ENCODE results near the gene PHACTR2. TPM values are rescaled to one million over a fixed set of nuclear protein-coding genes. Genes with fewer than 3 reads are reported as not detected.
A peak's percentile ranks its signal among the peaks of the same experiment; 100 is the strongest.

PHACTR2 gene
- total RNA-seq, 4 donors from 2014 or later, result 76.2 to 110 (median 98.2) TPM

- Histone ChIP-seq H3K9me3 (no peaks in the 10 kb centered on the region), H3K27me3 (no peaks in the 10 kb centered on the region), H3K4me1 (peaks cover 0 to 69% (median 24%) of the 10 kb centered on the region in 4 donors), H3K36me3 (no peaks in the 10 kb centered on the region), H3K27ac (peak overlapping the region in 2 of 4 donors; percentile 26 to 64), H3K4me3 (no peak overlapping the region)
- DNase-seq (ENCODE audit: low spot score in 2 of 2), result no peak
- 63 to 67% methylated on average over 3 of the region's 3 CpGs for WGBS, 2 donors
- TF ChIP-seq POLR2A (IDR thresholded peaks at IDR 0.05) (no peak), EP300 (IDR thresholded peaks at IDR 0.05) (no peak)
- TF ChIP-seq, protein P1, sequence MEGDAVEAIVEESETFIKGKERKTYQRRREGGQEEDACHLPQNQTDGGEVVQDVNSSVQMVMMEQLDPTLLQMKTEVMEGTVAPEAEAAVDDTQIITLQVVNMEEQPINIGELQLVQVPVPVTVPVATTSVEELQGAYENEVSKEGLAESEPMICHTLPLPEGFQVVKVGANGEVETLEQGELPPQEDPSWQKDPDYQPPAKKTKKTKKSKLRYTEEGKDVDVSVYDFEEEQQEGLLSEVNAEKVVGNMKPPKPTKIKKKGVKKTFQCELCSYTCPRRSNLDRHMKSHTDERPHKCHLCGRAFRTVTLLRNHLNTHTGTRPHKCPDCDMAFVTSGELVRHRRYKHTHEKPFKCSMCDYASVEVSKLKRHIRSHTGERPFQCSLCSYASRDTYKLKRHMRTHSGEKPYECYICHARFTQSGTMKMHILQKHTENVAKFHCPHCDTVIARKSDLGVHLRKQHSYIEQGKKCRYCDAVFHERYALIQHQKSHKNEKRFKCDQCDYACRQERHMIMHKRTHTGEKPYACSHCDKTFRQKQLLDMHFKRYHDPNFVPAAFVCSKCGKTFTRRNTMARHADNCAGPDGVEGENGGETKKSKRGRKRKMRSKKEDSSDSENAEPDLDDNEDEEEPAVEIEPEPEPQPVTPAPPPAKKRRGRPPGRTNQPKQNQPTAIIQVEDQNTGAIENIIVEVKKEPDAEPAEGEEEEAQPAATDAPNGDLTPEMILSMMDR (IDR thresholded peaks at IDR 0.05), result no peak
These were observed 21.7 kb downstream of the PHACTR2 start for GRCh38 chr6:143699430-143699825.

DNA sequence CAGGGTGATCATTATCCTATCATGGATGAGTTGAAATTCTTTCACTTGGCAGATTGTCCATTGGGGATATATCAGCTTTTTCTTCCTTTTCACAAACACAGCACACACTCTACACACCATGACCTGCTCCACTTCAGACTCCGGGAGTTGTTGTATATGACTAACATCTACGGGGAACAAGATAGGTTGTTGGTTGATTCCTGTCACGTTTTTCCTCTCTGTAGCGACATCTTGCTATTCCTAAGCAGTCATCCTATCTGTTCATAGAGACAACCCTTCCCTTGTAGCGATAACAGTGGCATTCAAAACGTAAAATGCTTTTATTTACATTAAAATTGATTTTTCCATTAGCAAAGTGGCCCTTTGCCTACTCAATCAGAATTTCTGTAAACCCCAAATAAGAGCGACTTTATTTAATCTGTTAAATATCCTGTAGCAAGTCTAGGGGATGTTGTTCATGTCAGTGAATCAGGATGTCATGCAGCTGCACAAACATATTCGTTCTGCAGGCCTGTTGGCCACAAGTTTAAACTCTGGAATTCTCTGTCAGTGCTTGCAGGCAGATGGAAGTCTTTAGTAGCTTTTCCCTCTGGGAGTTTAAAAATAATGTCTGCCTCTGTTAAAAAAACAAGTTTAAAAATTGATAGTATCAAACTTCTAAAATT is 23.1 kb downstream of the PHACTR2 start:
- TF ChIP-seq, protein P1 (IDR thresholded peaks at IDR 0.05), result no peak
- TF ChIP-seq POLR2A (IDR thresholded peaks at IDR 0.05), result no peak
- TF ChIP-seq EP300 (IDR thresholded peaks at IDR 0.05), result no peak
- H3K4me1 ChIP-seq, result peaks cover 0 to 57% (median 17%) of the 10 kb centered on the region in 4 donors
- H3K27me3 ChIP-seq, result no peaks in the 10 kb centered on the region
- DNase-seq (ENCODE audit: low spot score in 2 of 2), result no peak
- H3K36me3 ChIP-seq, result no peaks in the 10 kb centered on the region
- WGBS, 2 donors, result 38 to 49% methylated on average over 8 of the region's 8 CpGs
- H3K9me3 ChIP-seq, result no peaks in the 10 kb centered on the region
- peak overlapping the region in 2 of 4 donors; percentile 44 to 64 for H3K27ac ChIP-seq
- H3K4me3 ChIP-seq, result no peak overlapping the region

GRCh38 chr6:143701349-143702234 is 23.8 kb downstream of the PHACTR2 start:
- H3K9me3 ChIP-seq, result no peaks in the 10 kb centered on the region
- no peaks in the 10 kb centered on the region for H3K27me3 ChIP-seq
- no peaks in the 10 kb centered on the region for H3K36me3 ChIP-seq
- H3K27ac ChIP-seq, result peak overlapping the region in 3 of 4 donors; percentile 3 to 64 (median 44)
- H3K4me3 ChIP-seq, result no peak overlapping the region
- WGBS, 2 donors, result 66 to 67% methylated on average over 6 of the region's 6 CpGs
- TF ChIP-seq EP300 (IDR thresholded peaks at IDR 0.05), result peak in 1 of 2 donors; percentile 54
- no peak for TF ChIP-seq POLR2A (IDR thresholded peaks at IDR 0.05)
- no peak for DNase-seq (ENCODE audit: low spot score in 2 of 2)
- H3K4me1 ChIP-seq, result peaks cover 0 to 50% (median 14%) of the 10 kb centered on the region in 4 donors

- no peak overlapping the region for H3K4me3 ChIP-seq
- peaks cover 0 to 24% (median 5%) of the 10 kb centered on the region in 4 donors for H3K4me1 ChIP-seq
- TF ChIP-seq, protein P1 (IDR thresholded peaks at IDR 0.05), result no peak
- TF ChIP-seq POLR2A (IDR thresholded peaks at IDR 0.05), result no peak
- no peak for TF ChIP-seq EP300 (IDR thresholded peaks at IDR 0.05)
- 97 to 100% methylated on average over 3 of the region's 3 CpGs for WGBS, 2 donors
- no peaks in the 10 kb centered on the region for H3K36me3 ChIP-seq
- H3K9me3 ChIP-seq, result peaks cover 0 to 6% (median 0%) of the 10 kb centered on the region in 4 donors
- no peak for DNase-seq (ENCODE audit: low spot score in 2 of 2)
- H3K27me3 ChIP-seq, result no peaks in the 10 kb centered on the region
- no peak overlapping the region for H3K27ac ChIP-seq
These were observed 27.8 kb downstream of the PHACTR2 start for GRCh38 chr6:143705569-143705968.

DNA sequence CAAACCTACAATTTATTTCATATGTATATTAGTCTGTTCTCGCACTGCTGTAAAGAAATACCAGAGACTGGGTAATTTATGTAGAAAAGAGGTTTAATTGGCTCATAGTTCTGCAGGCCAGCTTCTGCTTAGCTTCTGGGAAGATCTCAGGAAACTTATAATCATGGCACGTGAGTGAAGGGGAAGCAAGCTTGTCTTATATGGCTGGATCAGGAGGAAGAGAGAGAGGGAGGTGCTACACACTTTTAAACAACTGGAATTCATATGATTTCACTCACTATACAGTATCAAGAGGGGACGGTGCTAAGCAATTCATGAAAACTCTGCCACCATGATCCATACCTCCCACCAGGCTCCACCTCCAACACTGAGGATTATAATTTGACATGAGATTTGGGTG is 29.9 kb downstream of the PHACTR2 start:
- Histone ChIP-seq H3K27me3 (no peaks in the 10 kb centered on the region), H3K27ac (no peak overlapping the region), H3K9me3 (peaks cover 0 to 6% (median 0%) of the 10 kb centered on the region in 4 donors), H3K36me3 (no peaks in the 10 kb centered on the region), H3K4me3 (no peak overlapping the region), H3K4me1 (peaks cover 0 to 9% (median 0%) of the 10 kb centered on the region in 4 donors)
- DNase-seq (ENCODE audit: low spot score in 2 of 2), result no peak
- TF ChIP-seq POLR2A (IDR thresholded peaks at IDR 0.05), result no peak
- no peak for TF ChIP-seq EP300 (IDR thresholded peaks at IDR 0.05)
- TF ChIP-seq, protein P1 (IDR thresholded peaks at IDR 0.05), result no peak
- 82 to 84% methylated on average over 3 of the region's 3 CpGs for WGBS, 2 donors

All from tibial nerve (tissue), 4 donors.